ENCODE data around the gene EFCAB6.

Gene EFCAB6

GRCh38 chr22:43539572-43540528, 272.3 kb downstream of the EFCAB6 start:
- no peak for DNase-seq

DNA sequence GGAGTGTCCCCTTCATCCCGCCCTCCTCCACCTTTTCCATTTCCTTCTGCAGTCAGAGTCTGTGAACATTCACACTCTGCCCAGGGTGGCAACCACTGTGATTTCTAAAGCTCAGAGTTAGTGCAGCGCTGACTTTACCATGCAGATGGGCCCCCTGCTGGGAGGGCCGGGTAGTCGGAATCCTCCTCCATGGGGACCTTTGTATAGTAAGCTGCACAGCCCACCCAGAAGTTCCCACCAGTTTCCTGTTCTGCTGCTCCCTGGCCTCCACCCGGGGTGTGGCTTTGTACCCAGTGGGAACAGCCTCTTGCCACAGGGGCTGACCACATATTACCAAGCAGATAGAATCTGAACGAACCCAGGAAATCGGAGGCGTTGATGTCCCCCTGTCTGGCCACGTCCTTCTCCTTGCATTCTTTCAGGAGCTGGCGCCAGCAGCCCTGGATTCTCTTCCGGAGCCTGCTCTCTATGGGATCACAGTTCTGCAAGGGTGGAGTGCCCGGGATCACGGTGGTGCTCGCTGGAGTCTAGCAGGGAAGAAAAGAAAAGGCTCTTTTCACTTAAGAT, 275.0 kb downstream of the EFCAB6 start:
- DNase-seq: no peak

GRCh38 chr22:43535741-43536140, 276.4 kb downstream of the EFCAB6 start:
- no peak for DNase-seq

GRCh38 chr22:43535336-43535735, 276.8 kb downstream of the EFCAB6 start:
- no peak for DNase-seq

- no peak for DNase-seq
These were observed 277.2 kb downstream of the EFCAB6 start for GRCh38 chr22:43534916-43535315.

DNA sequence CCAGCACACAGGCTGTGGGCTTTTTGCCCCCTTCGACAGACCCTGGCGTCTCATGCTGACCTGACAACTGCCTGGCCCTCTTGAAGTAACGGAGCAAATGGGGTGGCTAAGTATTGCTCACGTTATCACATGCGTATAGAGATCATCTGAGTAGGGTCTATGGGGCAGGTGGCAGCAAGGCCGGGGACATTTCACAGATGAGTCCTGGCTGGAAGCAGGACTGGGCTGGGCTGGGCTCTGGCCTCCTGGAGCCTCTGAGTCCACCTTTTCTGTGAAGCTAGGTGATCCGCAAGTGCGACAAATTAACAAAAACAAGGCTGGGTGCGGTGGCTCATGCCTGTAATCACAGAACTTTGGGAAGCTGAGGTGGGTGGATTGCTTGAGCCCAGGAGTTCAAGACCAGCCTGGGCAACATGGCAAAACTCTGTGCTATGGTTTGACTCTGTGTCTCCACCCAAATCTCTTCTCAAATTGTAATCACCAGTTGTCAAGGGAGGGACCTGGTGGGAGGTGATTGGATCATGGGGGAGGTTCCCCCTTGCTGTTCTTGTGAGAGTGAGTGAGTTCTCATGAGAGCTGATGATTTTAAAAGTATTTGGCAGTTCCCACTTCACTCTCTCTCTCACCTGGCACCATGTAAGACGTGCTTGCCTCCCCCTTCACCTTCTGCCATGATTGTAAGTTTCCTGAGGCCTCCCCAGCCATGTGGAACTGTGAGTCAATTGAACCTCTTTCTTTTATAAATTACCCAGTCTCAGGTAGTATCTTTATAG, 278.3 kb downstream of the EFCAB6 start:
- no peak for DNase-seq

DNA sequence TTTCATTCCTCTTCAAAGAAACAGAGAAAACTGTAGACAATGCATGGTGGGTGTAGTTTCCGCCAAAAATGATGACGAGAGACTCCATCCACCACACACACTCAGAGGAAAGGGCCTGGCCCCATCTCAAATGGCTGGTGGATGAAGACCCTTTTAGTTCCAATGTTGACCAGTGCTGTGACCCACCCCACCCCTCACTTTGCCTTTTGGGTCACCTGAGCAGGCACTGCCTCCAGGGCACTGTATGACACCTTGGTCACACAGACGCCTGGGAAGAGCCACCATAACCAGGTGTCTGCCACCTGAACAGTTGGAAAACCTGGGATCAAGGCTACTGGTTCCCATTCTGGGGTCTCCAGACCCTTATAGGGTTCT, 279.0 kb downstream of the EFCAB6 start:
- DNase-seq: no peak

GRCh38 chr22:43532301-43533155, 279.6 kb downstream of the EFCAB6 start:
- DNase-seq: no peak

GRCh38 chr22:43531651-43532050, 280.5 kb downstream of the EFCAB6 start:
- DNase-seq: no peak

DNA sequence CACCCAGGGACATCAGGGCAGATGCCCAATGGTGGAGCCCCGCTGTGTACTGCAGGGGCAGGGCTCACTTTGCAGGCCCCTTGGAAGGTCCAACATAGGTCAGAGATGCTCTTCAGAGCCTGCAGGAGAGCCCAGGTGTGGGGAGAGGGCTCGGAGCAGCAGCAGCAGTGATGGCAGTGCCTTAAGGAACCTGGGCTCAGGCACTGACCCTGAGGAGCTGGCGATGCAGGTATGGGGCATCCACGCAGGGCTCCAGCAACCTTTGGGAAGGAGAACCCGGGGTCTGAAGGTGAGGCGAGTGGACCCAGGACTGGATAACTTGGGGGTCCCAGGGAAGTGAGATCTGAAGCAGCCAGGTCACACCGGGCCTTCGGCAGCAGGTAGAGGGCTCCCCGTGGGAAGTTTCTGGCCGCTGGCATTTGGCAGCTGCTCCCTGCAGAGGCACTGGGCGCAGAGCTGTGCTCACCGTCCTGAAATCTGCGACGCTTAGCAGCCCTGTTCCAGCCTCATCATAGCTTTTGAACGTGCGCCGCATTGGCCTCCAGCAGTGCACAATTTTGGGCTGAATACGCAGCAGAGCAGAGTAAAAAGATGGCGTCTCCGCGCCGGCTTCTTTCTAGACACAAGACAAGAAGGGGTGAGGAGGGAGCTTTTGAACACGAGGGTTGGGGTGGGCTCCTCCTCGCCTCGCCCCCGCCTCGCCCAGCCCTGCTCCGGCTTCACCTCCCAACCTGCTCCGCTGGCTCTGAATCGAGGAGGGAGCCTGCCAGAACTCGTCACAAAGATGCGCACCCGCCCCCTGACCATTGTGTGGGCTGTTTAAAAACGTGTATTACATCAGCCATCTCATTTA, 281.5 kb downstream of the EFCAB6 start:
- DNase-seq: no peak

GRCh38 chr22:43529934-43530333, 282.2 kb downstream of the EFCAB6 start:
- no peak for DNase-seq

- no peak for DNase-seq
These were observed 282.6 kb downstream of the EFCAB6 start for GRCh38 chr22:43529461-43529860.

GRCh38 chr22:43528601-43529360, 283.3 kb downstream of the EFCAB6 start:
- no peak for DNase-seq

DNA sequence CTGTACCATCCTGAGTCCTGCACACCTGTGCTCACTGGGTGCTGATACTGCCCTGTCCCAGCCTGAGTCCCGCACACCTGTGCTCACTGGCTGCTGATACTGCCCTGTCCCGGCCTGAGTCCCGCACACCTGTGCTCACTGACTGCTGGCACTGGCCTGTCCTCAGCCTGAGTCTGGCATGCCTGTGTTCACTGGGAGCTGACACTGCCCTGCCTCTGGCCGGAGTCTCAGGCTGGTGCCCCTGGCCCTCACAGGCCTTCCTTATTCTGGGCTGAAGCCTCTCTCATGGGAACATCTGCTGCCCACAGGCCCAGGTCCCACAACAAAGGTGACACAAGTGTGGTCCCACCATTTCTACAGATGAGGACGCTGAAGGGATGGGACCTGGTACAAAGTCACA, 285.2 kb downstream of the EFCAB6 start:
- no peak for DNase-seq

DNA sequence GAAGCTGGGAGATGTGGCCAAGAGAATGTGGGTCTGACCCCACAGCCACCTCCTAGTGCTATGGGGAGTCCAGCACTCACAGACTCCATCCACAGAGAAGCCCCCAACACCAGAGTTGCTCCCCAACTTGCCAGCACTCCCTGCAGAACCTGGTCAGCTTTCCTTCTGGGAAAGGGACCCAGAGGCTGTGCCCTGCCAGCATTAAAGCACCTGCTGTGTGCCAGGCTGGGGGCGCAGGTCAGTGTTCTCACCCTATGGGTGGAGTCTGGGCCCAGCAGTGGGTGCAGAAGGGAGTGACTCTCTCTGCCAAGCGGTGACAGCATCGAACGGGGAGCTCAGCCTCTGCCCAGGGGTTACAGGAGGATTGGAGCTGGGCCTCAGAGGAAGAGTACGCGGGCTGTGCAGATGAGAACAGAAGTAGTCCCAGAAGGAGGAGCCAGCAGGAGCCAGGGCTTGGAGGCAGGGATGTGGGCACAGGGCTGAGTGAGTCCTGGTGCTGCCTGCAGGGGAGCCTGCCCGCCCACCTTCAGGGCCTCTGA, 285.9 kb downstream of the EFCAB6 start:
- DNase-seq: no peak

DNA sequence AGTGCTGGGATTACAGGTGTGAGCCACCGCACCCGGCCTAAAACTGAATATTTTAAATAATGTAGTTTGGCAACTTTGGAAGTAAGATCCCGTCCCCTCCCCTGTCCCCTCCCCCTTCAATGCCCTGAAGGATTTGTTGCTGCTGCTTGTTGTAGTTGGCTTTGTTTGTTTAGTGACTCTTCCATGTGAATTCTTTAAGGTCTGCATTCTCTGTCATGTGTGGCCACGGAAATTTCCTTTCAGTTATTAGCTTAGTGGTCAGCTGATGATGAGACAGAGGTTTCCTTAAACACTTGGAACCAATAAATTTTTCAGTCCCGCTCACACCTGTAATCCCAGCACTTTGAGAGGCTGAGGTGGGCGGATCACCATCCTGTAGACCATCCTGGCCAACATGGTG, 290.4 kb downstream of the EFCAB6 start:
- DNase-seq: no peak

GRCh38 chr22:43520632-43521039, 291.5 kb downstream of the EFCAB6 start:
- DNase-seq: no peak

DNA sequence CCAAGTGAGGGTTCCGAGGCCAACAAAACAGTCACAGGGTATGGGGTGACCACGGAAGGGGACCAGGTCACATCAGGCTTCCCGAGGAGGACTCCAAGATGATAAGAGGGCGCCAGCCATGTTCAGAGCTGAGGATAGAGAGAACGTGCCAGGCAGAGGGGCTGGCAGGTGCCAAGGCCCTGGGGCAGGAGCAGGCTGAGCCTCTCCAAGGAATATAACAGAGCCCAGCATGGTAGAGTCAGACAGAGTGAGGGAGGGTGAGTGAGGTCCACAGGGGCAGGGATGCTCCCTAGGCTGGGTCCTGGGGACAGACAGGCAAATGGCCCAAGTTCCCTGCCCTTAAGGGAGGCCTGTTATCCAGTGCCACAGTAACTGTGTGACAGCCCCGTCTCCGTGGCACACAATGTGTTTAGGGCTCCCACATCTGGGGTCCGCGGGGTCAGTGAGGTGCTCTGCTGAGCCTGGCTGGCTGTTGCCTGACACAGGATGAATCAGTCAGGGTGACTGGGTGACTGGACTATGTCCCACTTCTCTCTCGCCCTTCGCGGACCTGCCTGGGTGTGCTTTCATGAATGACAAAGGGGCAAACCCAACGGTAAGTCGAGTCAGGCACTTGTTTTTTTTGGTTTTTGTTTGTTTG, 295.0 kb downstream of the EFCAB6 start:
- no peak for DNase-seq

DNA sequence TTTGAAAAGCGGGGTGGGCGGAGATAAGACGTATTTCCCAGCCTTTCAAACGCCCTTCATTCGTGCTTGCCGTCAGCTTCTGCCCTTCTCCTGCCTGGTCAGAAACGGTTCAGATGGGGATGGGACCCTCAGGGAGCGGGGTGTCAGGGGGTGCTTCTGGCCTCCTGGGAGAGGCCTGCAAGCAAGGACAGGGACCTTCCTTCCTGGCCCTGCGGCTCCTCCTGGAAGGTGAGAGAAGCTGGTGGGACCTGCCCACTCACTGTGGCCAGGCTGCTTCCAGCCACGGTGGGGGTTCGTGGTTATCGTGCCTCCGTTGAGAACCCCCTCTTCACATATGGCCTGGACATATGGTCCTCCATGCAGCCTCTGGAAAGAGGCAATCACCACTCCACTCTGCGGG, 295.7 kb downstream of the EFCAB6 start:
- no peak for DNase-seq

- DNase-seq: no peak
These were observed 296.2 kb downstream of the EFCAB6 start for GRCh38 chr22:43515902-43516301.
